ENCODE measurements around the gene AGPAT2. TPM values are rescaled to one million over a fixed set of nuclear protein-coding genes. Genes with fewer than 3 reads are reported as not detected.

Gene AGPAT2
- polyA plus RNA-seq, 3 donors: 31.5 to 51.9 (median 50.0) TPM

- peak in 3 of 11 donors; percentile 41 to 73 (median 50) for DNase-seq (ENCODE audit: extremely low read depth in 1 of 11, low read depth in 9 of 11, low spot score in 4 of 11)
Measured at GRCh38 chr9:136625101-136626065, 61.9 kb downstream of the AGPAT2 start.

- DNase-seq (ENCODE audit: extremely low read depth in 1 of 11, low read depth in 9 of 11, low spot score in 4 of 11): no peak
Measured at GRCh38 chr9:136624184-136624951, 62.9 kb downstream of the AGPAT2 start.

GRCh38 chr9:136623842-136624183 lies 63.4 kb downstream of the AGPAT2 start:
- DNase-seq (ENCODE audit: extremely low read depth in 1 of 11, low read depth in 9 of 11, low spot score in 4 of 11): no peak

Other genes with a start within 250 kb of the AGPAT2 start
- 10 to 100 TPM; 11.6 to 17.0 (median 16.9) TPM for gene INPP5E, start 247.6 kb downstream of the AGPAT2 start, polyA plus RNA-seq (ENCODE audit: insufficient read length in 3 of 3)
- 10 to 100 TPM; 63.2 to 66.9 (median 63.5) TPM for gene SEC16A, start 204.4 kb downstream of the AGPAT2 start, polyA plus RNA-seq (ENCODE audit: insufficient read length in 3 of 3)
- 10 to 100 TPM; 23.6 to 40.9 (median 36.2) TPM for gene NOTCH1, start 141.4 kb downstream of the AGPAT2 start, polyA plus RNA-seq (ENCODE audit: insufficient read length in 3 of 3)
- gene EGFL7, start 24.5 kb downstream of the AGPAT2 start, polyA plus RNA-seq (ENCODE audit: insufficient read length in 3 of 3): 10 to 100 TPM; 43.8 to 79.8 (median 74.3) TPM
- 10 to 100 TPM; 27.0 to 41.9 (median 38.8) TPM for gene DIPK1B, start 25.1 kb upstream of the AGPAT2 start, polyA plus RNA-seq (ENCODE audit: insufficient read length in 3 of 3)
- 1 to 10 TPM in 2 of 3 donors, under 1 TPM in 1; 0.95 to 2.8 (median 2.5) TPM for gene LCN10, start 55.5 kb upstream of the AGPAT2 start, polyA plus RNA-seq (ENCODE audit: insufficient read length in 3 of 3)
- not detected for gene LCN6, start 61.1 kb upstream of the AGPAT2 start, polyA plus RNA-seq (ENCODE audit: insufficient read length in 3 of 3)
- gene LCN8, start 70.8 kb upstream of the AGPAT2 start, polyA plus RNA-seq (ENCODE audit: insufficient read length in 3 of 3): under 1 TPM in 2 of 3 donors, not detected in 1; 0.14 to 0.26 TPM
- gene LCN15, start 77.1 kb upstream of the AGPAT2 start, polyA plus RNA-seq (ENCODE audit: insufficient read length in 3 of 3): under 1 TPM in 2 of 3 donors, not detected in 1; 0.06 to 0.16 TPM
- gene TMEM141, start 103.9 kb upstream of the AGPAT2 start, polyA plus RNA-seq (ENCODE audit: insufficient read length in 3 of 3): 10 to 100 TPM; 53.5 to 81.8 (median 70.3) TPM
- gene CCDC183, start 108.9 kb upstream of the AGPAT2 start, polyA plus RNA-seq (ENCODE audit: insufficient read length in 3 of 3): 1 to 10 TPM; 3.1 to 7.4 (median 5.8) TPM
- 10 to 100 TPM; 59.2 to 79.6 (median 70.5) TPM for gene RABL6, start 120.5 kb upstream of the AGPAT2 start, polyA plus RNA-seq (ENCODE audit: insufficient read length in 3 of 3)
- gene AJM1, start 155.0 kb upstream of the AGPAT2 start, polyA plus RNA-seq (ENCODE audit: insufficient read length in 3 of 3): 1 to 10 TPM in 2 of 3 donors, under 1 TPM in 1; 0.64 to 1.7 (median 1.5) TPM
- 100 to 1,000 TPM in 1 of 3 donors, 10 to 100 TPM in 2; 63.4 to 111 (median 93.7) TPM for gene PHPT1, start 162.0 kb upstream of the AGPAT2 start, polyA plus RNA-seq (ENCODE audit: insufficient read length in 3 of 3)
- 10 to 100 TPM in 1 of 3 donors, 1 to 10 TPM in 2; 4.8 to 10.9 (median 9.9) TPM for gene MAMDC4, start 164.9 kb upstream of the AGPAT2 start, polyA plus RNA-seq (ENCODE audit: insufficient read length in 3 of 3)
- gene EDF1, start 178.9 kb upstream of the AGPAT2 start, polyA plus RNA-seq (ENCODE audit: insufficient read length in 3 of 3): 100 to 1,000 TPM; 322 to 427 (median 394) TPM
- 10 to 100 TPM; 10.2 to 15.9 (median 14.7) TPM for gene TRAF2, start 199.1 kb upstream of the AGPAT2 start, polyA plus RNA-seq (ENCODE audit: insufficient read length in 3 of 3)

Data from renal cortex interstitium (tissue), 11 donors.